HFFc6 (cell line): ENCODE results near the gene H2BW2. TPM values are rescaled to one million over a fixed set of nuclear protein-coding genes. Genes with fewer than 3 reads are reported as not detected.

Experiments used
- DNase-seq: peaks from one replicate; pipeline ENCODE4 v3.0.0-alpha.2; 2018
- H3K27ac Mint-ChIP-seq: 2 replicates; pipeline ENCODE4 v1.8.0; 2020; ENCODE audit warnings: mild to moderate bottlenecking, mixed read lengths
- H3K27me3 Mint-ChIP-seq: 2 replicates; pipeline ENCODE4 v1.8.0; 2021; ENCODE audit warnings: mild to moderate bottlenecking, moderate library complexity, mixed read lengths; ENCODE audit not compliant: insufficient read depth
- H3K36me3 Mint-ChIP-seq: 2 replicates; pipeline ENCODE4 v1.8.0; 2021; ENCODE audit warnings: low read depth, mixed read lengths
- H3K4me1 Mint-ChIP-seq: 2 replicates; pipeline ENCODE4 v1.8.0; 2020; ENCODE audit warnings: low read depth, mixed read lengths
- H3K4me3 Mint-ChIP-seq: 2 replicates; pipeline ENCODE4 v1.8.0; 2020; ENCODE audit warnings: mild to moderate bottlenecking, moderate library complexity, mixed read lengths
- H3K9me3 Mint-ChIP-seq: 2 replicates; pipeline ENCODE4 v1.8.0; 2020; ENCODE audit warnings: mild to moderate bottlenecking, mixed read lengths
- total RNA-seq, 6 experiments: library from RNA; stranded (reverse); fragmentation: NEBNext Ultra II Directional; extraction: Animal tissue kit (Norgen Biotek cat#: 25700); gene quantifications; 2 replicates in 1 of 6; 3 replicates in 5 of 6; pipeline ENCODE4 v1.2.3, GENCODE V29; 2021
- TF ChIP-seq, protein P1 (sequence below): fragments of 200-600 bp; sonication (generic); IDR thresholded peaks from 2 replicates; pipeline ENCODE4 v1.5.0; 2021; ENCODE audit warnings: antibody characterized with exemption, mild to moderate bottlenecking

Gene H2BW2
- total RNA-seq, 6 experiments from 2014 or later = not detected

DNA sequence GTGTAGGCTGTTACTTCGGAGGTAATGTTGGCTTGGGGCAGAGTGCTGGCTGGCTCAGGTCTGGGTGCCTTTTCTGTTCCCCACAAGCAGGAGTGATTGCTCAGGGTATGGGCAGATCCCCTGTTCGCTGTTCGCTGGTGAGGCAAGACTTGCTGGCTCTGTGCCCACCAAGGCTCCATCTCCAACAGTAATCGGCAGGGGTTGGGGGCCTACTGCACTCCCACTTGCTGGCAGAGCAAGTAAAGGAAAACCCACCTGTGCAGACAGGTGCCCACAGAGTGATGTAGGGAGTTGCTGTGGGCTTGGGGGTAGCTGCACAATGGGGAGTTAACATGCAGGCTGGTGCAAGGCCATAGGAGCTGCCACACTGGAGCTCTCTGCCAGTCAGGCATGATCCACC lies 44.3 kb downstream of the H2BW2 start:
- no peak overlapping the region for H3K27ac Mint-ChIP-seq
- no peak overlapping the region for H3K4me3 Mint-ChIP-seq
- H3K27me3 Mint-ChIP-seq = peaks cover 3% of the 10 kb centered on the region; the same call in 1 of the 2 replicates
- DNase-seq = no peak
- H3K36me3 Mint-ChIP-seq = no peaks in the 10 kb centered on the region
- H3K9me3 Mint-ChIP-seq = no peaks in the 10 kb centered on the region
- TF ChIP-seq, protein P1, sequence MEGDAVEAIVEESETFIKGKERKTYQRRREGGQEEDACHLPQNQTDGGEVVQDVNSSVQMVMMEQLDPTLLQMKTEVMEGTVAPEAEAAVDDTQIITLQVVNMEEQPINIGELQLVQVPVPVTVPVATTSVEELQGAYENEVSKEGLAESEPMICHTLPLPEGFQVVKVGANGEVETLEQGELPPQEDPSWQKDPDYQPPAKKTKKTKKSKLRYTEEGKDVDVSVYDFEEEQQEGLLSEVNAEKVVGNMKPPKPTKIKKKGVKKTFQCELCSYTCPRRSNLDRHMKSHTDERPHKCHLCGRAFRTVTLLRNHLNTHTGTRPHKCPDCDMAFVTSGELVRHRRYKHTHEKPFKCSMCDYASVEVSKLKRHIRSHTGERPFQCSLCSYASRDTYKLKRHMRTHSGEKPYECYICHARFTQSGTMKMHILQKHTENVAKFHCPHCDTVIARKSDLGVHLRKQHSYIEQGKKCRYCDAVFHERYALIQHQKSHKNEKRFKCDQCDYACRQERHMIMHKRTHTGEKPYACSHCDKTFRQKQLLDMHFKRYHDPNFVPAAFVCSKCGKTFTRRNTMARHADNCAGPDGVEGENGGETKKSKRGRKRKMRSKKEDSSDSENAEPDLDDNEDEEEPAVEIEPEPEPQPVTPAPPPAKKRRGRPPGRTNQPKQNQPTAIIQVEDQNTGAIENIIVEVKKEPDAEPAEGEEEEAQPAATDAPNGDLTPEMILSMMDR = no peak
- no peaks in the 10 kb centered on the region for H3K4me1 Mint-ChIP-seq

DNA sequence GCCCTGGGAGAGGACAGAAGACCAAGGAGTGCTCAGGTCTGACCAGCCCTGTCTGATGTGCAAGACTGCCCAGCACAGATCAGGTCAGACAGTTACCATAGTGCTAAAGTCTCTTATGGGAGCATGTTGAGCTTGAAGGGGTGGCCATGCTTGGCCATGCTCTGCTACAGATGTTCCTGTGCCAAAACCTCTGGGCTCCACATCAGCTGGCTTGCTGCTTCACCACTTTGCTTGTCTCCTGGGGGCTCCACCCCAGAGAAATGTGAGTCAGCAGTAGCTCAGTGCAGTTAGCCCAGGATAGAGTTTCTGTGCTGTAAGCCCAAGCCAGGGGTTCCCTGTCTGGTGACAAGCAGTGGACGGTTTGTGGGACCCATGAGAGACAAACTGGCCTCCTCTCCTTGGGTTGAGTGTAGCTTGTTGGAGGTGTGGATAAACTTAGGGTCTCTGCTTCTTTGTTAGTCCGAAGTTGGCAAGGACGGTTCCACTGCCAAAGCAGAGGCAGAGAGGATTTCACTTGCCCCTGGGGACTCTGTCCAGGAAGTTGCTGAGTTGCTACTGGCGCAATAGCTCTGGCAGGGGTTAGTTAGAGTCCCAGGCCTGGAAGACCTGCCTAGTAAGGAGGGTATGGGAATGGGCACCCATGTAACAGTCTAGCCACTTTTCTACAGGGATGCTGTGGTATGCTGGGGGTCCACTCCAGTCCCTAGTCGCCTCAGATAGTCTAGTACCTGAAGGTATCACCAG lies 45.0 kb downstream of the H2BW2 start:
- DNase-seq = no peak
- Mint-ChIP-seq H3K27me3 (peaks cover 3% of the 10 kb centered on the region; the same call in 1 of the 2 replicates), H3K36me3 (no peaks in the 10 kb centered on the region)

DNA sequence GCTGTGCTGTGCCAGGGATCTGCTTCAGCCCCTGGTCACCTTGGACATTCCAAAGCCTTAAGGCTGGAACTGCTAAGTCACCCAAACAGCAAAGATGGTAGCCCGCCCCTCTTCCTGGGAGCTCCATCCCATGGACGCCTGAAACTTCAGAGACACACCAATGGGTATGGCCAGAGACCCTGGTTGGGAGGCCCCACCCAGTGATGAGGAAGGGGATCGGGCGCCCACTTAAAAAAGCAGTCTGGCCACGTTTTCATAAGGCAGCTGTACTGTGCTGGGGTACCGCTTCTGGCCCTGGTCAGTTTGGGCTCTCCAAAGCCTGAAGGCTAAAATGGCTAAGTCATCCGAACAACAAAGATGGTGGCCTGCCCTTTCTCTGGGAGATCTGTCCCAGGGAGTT lies 45.7 kb downstream of the H2BW2 start:
- Mint-ChIP-seq H3K27ac (no peak overlapping the region), H3K9me3 (no peaks in the 10 kb centered on the region), H3K36me3 (no peaks in the 10 kb centered on the region), H3K27me3 (peaks cover 3% of the 10 kb centered on the region; the same call in 1 of the 2 replicates), H3K4me3 (no peak overlapping the region), H3K4me1 (no peaks in the 10 kb centered on the region)
- TF ChIP-seq, protein P1 = no peak
- DNase-seq = no peak

More for the DNA sequence above, 45.0 kb downstream of the H2BW2 start:
- TF ChIP-seq, protein P1 = no peak
- Mint-ChIP-seq H3K4me1 (no peaks in the 10 kb centered on the region), H3K27ac (no peak overlapping the region), H3K4me3 (no peak overlapping the region), H3K9me3 (no peaks in the 10 kb centered on the region)

DNA sequence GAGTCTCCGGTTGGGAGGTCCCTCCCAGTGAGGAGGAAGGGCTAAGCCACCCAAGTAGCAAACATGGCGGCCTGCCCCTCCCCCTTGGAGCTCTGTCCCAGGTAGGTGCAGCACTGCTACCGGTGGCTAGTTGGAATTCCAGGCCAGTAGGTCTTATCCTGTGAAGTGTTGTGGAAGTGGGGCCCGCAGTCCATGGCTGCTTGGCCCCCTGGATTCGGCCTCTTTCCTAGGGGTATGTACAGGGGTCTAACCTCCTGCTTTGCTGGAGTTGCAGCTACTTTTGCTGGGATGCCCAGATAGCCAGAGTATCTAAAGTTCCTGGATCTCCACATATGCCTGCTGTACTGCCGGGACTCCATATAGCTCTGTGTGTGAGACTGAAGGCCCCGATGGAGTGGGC lies 46.2 kb downstream of the H2BW2 start:
- Mint-ChIP-seq H3K4me1 (no peaks in the 10 kb centered on the region), H3K9me3 (no peaks in the 10 kb centered on the region), H3K27me3 (peaks cover 3% of the 10 kb centered on the region; the same call in 1 of the 2 replicates), H3K4me3 (no peak overlapping the region), H3K36me3 (no peaks in the 10 kb centered on the region), H3K27ac (no peak overlapping the region)
- TF ChIP-seq, protein P1 = no peak
- no peak for DNase-seq

Other genes with a start within 250 kb of the H2BW2 start
- gene RAB9B, start 207.7 kb upstream of the H2BW2 start, total RNA-seq = under 1 TPM; 0.14 to 0.40 (median 0.25) TPM
- gene TMSB15B, start 77.3 kb upstream of the H2BW2 start, total RNA-seq = 1 to 10 TPM; 2.7 to 5.3 (median 5.0) TPM
- not detected for gene H2BW1, start 26.2 kb upstream of the H2BW2 start, total RNA-seq
- under 1 TPM; 0.45 to 0.96 (median 0.70) TPM for gene TMSB15C, start 36.3 kb downstream of the H2BW2 start, total RNA-seq
- 1 to 10 TPM in 1 of 6 experiments, under 1 TPM in 5; 0.09 to 1.5 (median 0.31) TPM for gene ZCCHC18, start 72.6 kb downstream of the H2BW2 start, total RNA-seq
- 1 to 10 TPM; 4.0 to 5.9 (median 4.6) TPM for gene SLC25A53, start 117.1 kb downstream of the H2BW2 start, total RNA-seq
- gene FAM199X, start 126.5 kb downstream of the H2BW2 start, total RNA-seq = 10 to 100 TPM; 15.4 to 18.4 (median 16.8) TPM
- gene ESX1, start 215.0 kb downstream of the H2BW2 start, total RNA-seq = not detected